IMR-90 (cell line): ENCODE data around the gene NEGR1. TPM values are rescaled to one million over a fixed set of nuclear protein-coding genes. Genes with fewer than 3 reads are reported as not detected.
A peak's percentile ranks its signal among the peaks of the same experiment; 100 is the strongest.

Experiments
- ATAC-seq: fragments of 200-7000 bp; cut with Tn5 transposase; 2 replicates; pipeline ENCODE4 v1.9.1; 2020; ENCODE audit warnings: low read depth, mild to moderate bottlenecking, moderate library complexity
- BruUV-seq: library from RNA; stranded (reverse); fragments of 400-500 nt; replicated peaks from 2 replicates; lab custom pipeline; 2021; lab: Mats Ljungman, UMichigan
- CTCF ChIA-PET: fragments of 300-600 bp; formaldehyde crosslinking; extraction: SDS; loops from one replicate; lab custom pipeline; 2021; ENCODE audit warnings: antibody characterized with exemption; lab: Yijun Ruan, JAX
- POLR2A ChIA-PET: fragments of 300-600 bp; sonication (Branson Sonifier 250); formaldehyde crosslinking; loops from one replicate; lab custom pipeline; 2022; ENCODE audit warnings: antibody characterized with exemption; ENCODE audit not compliant: unreplicated experiment; lab: Charles Lee
- DNase-seq: peaks from one replicate; pipeline ENCODE4 v3.0.0; 2013
- H2AFZ ChIP-seq: replicated peaks from 2 replicates; pipeline ENCODE3; 2013; ENCODE audit warnings: low read length, mild to moderate bottlenecking; ENCODE audit not compliant: poor library complexity
- H2AK5ac ChIP-seq: 2 replicates; pipeline ENCODE4 v1.6.1; 2013; ENCODE audit warnings: low read depth, low read length, inconsistent platforms
- H2AK9ac ChIP-seq: replicated peaks from 2 replicates; pipeline ENCODE3; 2013; ENCODE audit warnings: mild to moderate bottlenecking, low read depth, low read length, moderate library complexity; ENCODE audit not compliant: poor library complexity
- H2BK120ac ChIP-seq: 2 replicates; pipeline ENCODE4 v1.6.1; 2013; ENCODE audit warnings: low read depth, low read length, inconsistent platforms
- H2BK15ac ChIP-seq: 3 replicates; pipeline ENCODE4 v1.6.1; 2013; ENCODE audit warnings: low read depth, low read length, inconsistent platforms
- H2BK20ac ChIP-seq: 2 replicates; pipeline ENCODE4 v1.6.1; 2013; ENCODE audit warnings: low read depth, mild to moderate bottlenecking, inconsistent platforms, low read length, moderate library complexity
- H2BK5ac ChIP-seq: 2 replicates; pipeline ENCODE4 v1.6.1; 2013; ENCODE audit warnings: mild to moderate bottlenecking, low read depth, low read length, inconsistent platforms; ENCODE audit not compliant: poor library complexity, severe bottlenecking
- H3K14ac ChIP-seq: replicated peaks from 2 replicates; pipeline ENCODE4 v1.6.1; 2013; ENCODE audit warnings: low read depth, low read length, inconsistent platforms
- H3K18ac ChIP-seq: 2 replicates; pipeline ENCODE4 v1.6.1; 2013; ENCODE audit warnings: low read depth, low read length, control low read depth
- H3K23ac ChIP-seq: 2 replicates; pipeline ENCODE4 v1.6.1; 2013; ENCODE audit warnings: low read depth, low read length, inconsistent platforms
- H3K27ac ChIP-seq: 2 replicates; pipeline ENCODE4 v1.5.1; 2013; ENCODE audit warnings: mild to moderate bottlenecking, control low read depth, low read length; ENCODE audit not compliant: insufficient read depth
- H3K27me3 ChIP-seq: 2 replicates; pipeline ENCODE4 v1.6.1; 2013; ENCODE audit warnings: low read length; ENCODE audit not compliant: control insufficient read depth, insufficient read depth
- H3K36me3 ChIP-seq: 2 replicates; pipeline ENCODE4 v1.6.1; 2013; ENCODE audit warnings: low read length, mixed read lengths; ENCODE audit not compliant: control insufficient read depth, insufficient read depth
- H3K4ac ChIP-seq: 2 replicates; pipeline ENCODE4 v1.6.1; 2013; ENCODE audit warnings: low read depth, low read length, inconsistent platforms
- H3K4me1 ChIP-seq: 2 replicates; pipeline ENCODE4 v1.6.1; 2013; ENCODE audit warnings: low read length, mixed read lengths; ENCODE audit not compliant: control insufficient read depth, insufficient read depth
- H3K4me2 ChIP-seq: 2 replicates; pipeline ENCODE4 v1.6.1; 2013; ENCODE audit warnings: low read depth, mild to moderate bottlenecking, control low read depth, low read length, moderate library complexity
- H3K4me3 ChIP-seq: 2 replicates; pipeline ENCODE4 v1.5.1; 2013; ENCODE audit warnings: low read depth, mild to moderate bottlenecking, control low read depth, low read length, moderate library complexity; ENCODE audit not compliant: insufficient read depth
- H3K56ac ChIP-seq: 2 replicates; pipeline ENCODE4 v1.6.1; 2013; ENCODE audit warnings: low read length, inconsistent platforms; ENCODE audit not compliant: insufficient read depth; ENCODE audit errors: extremely low read depth
- H3K79me1 ChIP-seq, 2 experiments: 2 replicates each; pipeline ENCODE4 v1.6.1; 2013; ENCODE audit warnings: low read length in 2 of 2, inconsistent platforms in 1 of 2, low read depth in 1 of 2
- H3K9ac ChIP-seq: 2 replicates; pipeline ENCODE4 v1.6.1; 2013; ENCODE audit warnings: low read depth, low read length, control low read depth
- H3K9me1 ChIP-seq: 2 replicates; pipeline ENCODE4 v1.6.1; 2013; ENCODE audit warnings: low read length, inconsistent platforms; ENCODE audit not compliant: insufficient read depth
- H3K9me3 ChIP-seq: 2 replicates; pipeline ENCODE4 v1.6.1; 2013; ENCODE audit warnings: low read length; ENCODE audit not compliant: control insufficient read depth, insufficient read depth
- H4K20me1 ChIP-seq: 2 replicates; pipeline ENCODE4 v1.6.1; 2013; ENCODE audit warnings: low read length, inconsistent platforms; ENCODE audit not compliant: insufficient read depth
- H4K5ac ChIP-seq: 2 replicates; pipeline ENCODE4 v1.6.1; 2013; ENCODE audit warnings: mild to moderate bottlenecking, low read depth, low read length, control low read depth
- H4K8ac ChIP-seq, 2 experiments: 2 replicates each; pipeline ENCODE4 v1.6.1; 2013; ENCODE audit warnings: low read depth in 2 of 2, low read length in 2 of 2, control low read depth in 1 of 2, inconsistent platforms in 1 of 2
- H4K91ac ChIP-seq: 2 replicates; pipeline ENCODE4 v1.6.1; 2013; ENCODE audit warnings: low read depth, low read length, inconsistent platforms; ENCODE audit not compliant: insufficient read depth
- FOS ChIP-seq: fragments of 150-350 bp; IDR thresholded peaks from 2 replicates; pipeline ENCODE4 v1.6.1; 2016; ENCODE audit warnings: low read depth, low read length
- NFE2L2 ChIP-seq: fragments of 150-350 bp; IDR thresholded peaks from 2 replicates; pipeline ENCODE4 v1.6.1; 2016; ENCODE audit warnings: low read depth, mild to moderate bottlenecking, low read length
- POLR2A ChIP-seq: IDR thresholded peaks from 2 replicates; pipeline ENCODE4 v1.6.1; 2012; ENCODE audit warnings: mild to moderate bottlenecking, low read depth, low read length
- USF2 ChIP-seq: fragments of 150-350 bp; IDR thresholded peaks from 2 replicates; pipeline ENCODE4 v1.6.1; 2017; ENCODE audit warnings: mild to moderate bottlenecking, antibody characterized with exemption, low read length, low read depth
- WGBS, 2 experiments: methylation state at CpG; one replicate each; pipeline versions ENCODE4 v1.1.5 to v1.1.7; 2013; ENCODE audit warnings: missing lambda C conversion rate in 2 of 2; ENCODE audit not compliant: insufficient read length in 1 of 2; ENCODE audit errors: extremely low coverage in 2 of 2; 5-methylcytosine and 5-hydroxymethylcytosine counted together
- dilution Hi-C: fragments of 300-500 bp; cut with HindIII; formaldehyde crosslinking; loops from one replicate; pipeline ENCODE4 v1.14.3; 2018; ENCODE audit warnings: low sequenced_read_pairs; ENCODE audit not compliant: unreplicated experiment
- in situ Hi-C: fragments of 300-500 bp; cut with MboI; formaldehyde crosslinking; loops from 3 replicates; pipeline ENCODE4 v1.14.3; 2019; ENCODE audit warnings: low sequenced_read_pairs, inconsistent platforms, mixed read lengths
- intact Hi-C: fragments of 100-400 bp; cut with micrococcal nuclease; formaldehyde crosslinking; loops from 2 replicates; pipeline ENCODE4 v1.10.0; 2022
- polyA plus RNA-seq, 3 experiments: library from polyadenylated mRNA; depleted of rRNA; stranded (reverse); fragments of >200 nt; gene quantifications; 2 replicates each; pipeline ENCODE4 v1.2.3, GENCODE V29; 2012; ENCODE audit warnings: low replicate concordance in 1 of 3
- total RNA-seq: library from RNA; depleted of rRNA; stranded (reverse); fragments of >200 nt; gene quantifications from 2 replicates; pipeline ENCODE4 v1.2.3, GENCODE V29; 2012

The NEGR1 gene
- total and polyA plus RNA-seq, 2 of the 4 experiments (the other 2 are of a cell fraction): 5.1 to 9.1 TPM

- peak overlapping the region; percentile 62; the same call in 1 of the 2 replicates for H3K4ac ChIP-seq
- no peak overlapping the region for H3K4me2 ChIP-seq
- peak overlapping the region; percentile 66 for H3K14ac ChIP-seq
- no peaks in the 10 kb centered on the region for H3K27me3 ChIP-seq
- H3K79me1 ChIP-seq: peaks cover 0 to 14% of the 10 kb centered on the region in 2 experiments; a peak in 2 of 4 replicates
- H2BK20ac ChIP-seq: peak overlapping the region; percentile 77
- peak overlapping the region; percentile 70; the same call in 1 of the 2 replicates for H2AK5ac ChIP-seq
- DNase-seq (no peak), ATAC-seq (no peak)
- H4K5ac ChIP-seq: no peak overlapping the region
- in situ Hi-C loops (no loop called here), dilution Hi-C loops (no loop called here), intact Hi-C loops (no loop called here)
- peak overlapping the region; percentile 78; the same call in 1 of the 2 replicates for H3K23ac ChIP-seq
- H4K8ac ChIP-seq: peak overlapping the region; percentile 24 to 58; a peak in 2 of 4 replicates
- no peak overlapping the region for H3K56ac ChIP-seq
- no peaks in the 10 kb centered on the region for H4K20me1 ChIP-seq
- peak overlapping the region; percentile 98 for H2BK5ac ChIP-seq
- H2BK120ac ChIP-seq: peak overlapping the region; percentile 75
- BruUV-seq: no TSS peak
- H2BK15ac ChIP-seq: peak overlapping the region; percentile 34; the same call in 2 of the 3 replicates
- no peak overlapping the region for H2AFZ ChIP-seq
- H3K9me3 ChIP-seq: no peaks in the 10 kb centered on the region
- peak overlapping the region; percentile 51; the same call in 1 of the 2 replicates for H3K18ac ChIP-seq
- no peaks in the 10 kb centered on the region for H3K4me1 ChIP-seq
- H3K4me3 ChIP-seq: no peak overlapping the region
- peak overlapping the region; percentile 39 for H4K91ac ChIP-seq
- no peak for TF ChIP-seq USF2
- TF ChIP-seq NFE2L2: no peak
- no peak for TF ChIP-seq FOS
- no peak for TF ChIP-seq POLR2A
- H3K36me3 ChIP-seq: no peaks in the 10 kb centered on the region
- no CpG with 5 or more reads among the region's 4 CpGs for WGBS, 2 experiments
- CTCF ChIA-PET: interaction anchor here (1.3 kb wide), 1 partner anchor 308 kb away, joined by 4 read pairs; no protein-coding TSS in a partner anchor
- no peak overlapping the region for H2AK9ac ChIP-seq
- H3K27ac ChIP-seq: no peak overlapping the region
- POLR2A ChIA-PET: interaction anchor here (1.3 kb wide), 1 partner anchor 13 kb away, joined by 3 read pairs; no protein-coding TSS in a partner anchor
- no peak overlapping the region for H3K9ac ChIP-seq
- no peaks in the 10 kb centered on the region for H3K9me1 ChIP-seq
Observed at GRCh38 chr1:72286401-72286800, 4.1 kb upstream of the NEGR1 start.
